A549 (cell line): ENCODE data around the gene HAAO. TPM values are rescaled to one million over a fixed set of nuclear protein-coding genes. Genes with fewer than 3 reads are reported as not detected.
A peak's percentile ranks its signal among the peaks of the same experiment; 100 is the strongest.

Experiments
- ATAC-seq, 2 experiments: fragments of 200-7000 bp in 1 of 2; fragments of >200 bp in 1 of 2; cut with Nextera tagmentation in 1 of 2; cut with Tn5 transposase in 1 of 2; 3 replicates each; pipeline versions ENCODE4 v1.8.0 to v1.9.1; 2018 to 2020; ENCODE audit warnings: mild to moderate bottlenecking in 1 of 2, moderate library complexity in 1 of 2
- CTCF ChIA-PET: fragments of 300-600 bp; sonication (Branson Sonifier 250); formaldehyde crosslinking; extraction: SDS; loops from one replicate; lab custom pipeline; 2021; ENCODE audit warnings: antibody characterized with exemption, inconsistent platforms; lab: Yijun Ruan, JAX
- POLR2A ChIA-PET: fragments of 350-600 bp; formaldehyde crosslinking; extraction: SDS; loops from one replicate; lab custom pipeline; 2021; ENCODE audit warnings: antibody characterized with exemption, inconsistent platforms; lab: Yijun Ruan, JAX
- DNase-seq, 2 experiments: peaks; one replicate each; pipeline versions ENCODE4 v3.0.0 to v3.0.0-alpha.2; 2011 to 2016; ENCODE audit warnings: low read depth in 1 of 2, low spot score in 1 of 2
- FAIRE-seq: peaks from 2 replicates; lab custom pipeline; 2011; peaks lifted over from hg19 to GRCh38; lab: Jason Lieb, UNC
- H3K27ac ChIP-seq, 2 experiments: fragments of >200 bp; sonication (Bioruptor Twin); formaldehyde crosslinking; 3 replicates each; pipeline ENCODE4 v1.5.1; 2016 to 2017
- H3K4me1 ChIP-seq: fragments of >200 bp; sonication (Bioruptor Twin); formaldehyde crosslinking; 3 replicates; pipeline ENCODE4 v1.6.1; 2016
- H3K4me2 ChIP-seq: fragments of >200 bp; sonication (Bioruptor Twin); formaldehyde crosslinking; 3 replicates; pipeline ENCODE4 v1.6.1; 2016
- H3K4me3 ChIP-seq: fragments of >200 bp; sonication (Bioruptor Twin); formaldehyde crosslinking; 3 replicates; pipeline ENCODE4 v1.5.1; 2016
- H3K9me3 ChIP-seq: fragments of >200 bp; sonication (Bioruptor Twin); formaldehyde crosslinking; 3 replicates; pipeline ENCODE4 v1.6.1; 2016
- BCL3 ChIP-seq: fragments of >200 bp; sonication (Bioruptor Twin); formaldehyde crosslinking; IDR thresholded peaks from 3 replicates; pipeline ENCODE4 v1.6.1; 2016
- BHLHE40 ChIP-seq: IDR thresholded peaks from 2 replicates; pipeline ENCODE4 v1.6.1; 2012; ENCODE audit warnings: low read depth, low read length, inconsistent platforms
- CEBPB ChIP-seq, 2 experiments: fragments of >200 bp in 1 of 2; sonication (Bioruptor Twin) in 1 of 2; formaldehyde crosslinking in 1 of 2; IDR thresholded peaks; 2 replicates each; pipeline ENCODE4 v1.6.1; 2012 to 2016
- CHD2 ChIP-seq: fragments of 150-350 bp; IDR thresholded peaks from 2 replicates; pipeline ENCODE4 v1.6.1; 2014; ENCODE audit warnings: low read length; ENCODE audit not compliant: partially characterized antibody
- EHMT2 ChIP-seq: fragments of 200-600 bp; sonication (generic); IDR thresholded peaks from 2 replicates; pipeline ENCODE4 v1.6.1; 2016; ENCODE audit warnings: antibody characterized with exemption, low read depth, mild to moderate bottlenecking, moderate library complexity
- ESRRA ChIP-seq: fragments of 150-350 bp; IDR thresholded peaks from 2 replicates; pipeline ENCODE4 v1.6.1; 2014; ENCODE audit warnings: mild to moderate bottlenecking, low read length, borderline replicate concordance
- FOXS1 ChIP-seq: fragments of 250-450 bp; sonication (Bioruptor Pico); IDR thresholded peaks from 2 replicates; pipeline ENCODE4 v1.5.0; 2020; ENCODE audit warnings: mild to moderate bottlenecking, moderate library complexity
- HOXA7 ChIP-seq: fragments of 250-450 bp; sonication (Bioruptor Pico); IDR thresholded peaks from 2 replicates; pipeline ENCODE4 v1.5.0; 2020; ENCODE audit warnings: mild to moderate bottlenecking, moderate library complexity
- HOXB5 ChIP-seq: fragments of 250-450 bp; sonication (Bioruptor Pico); IDR thresholded peaks from 2 replicates; pipeline ENCODE4 v1.5.0; 2020; ENCODE audit warnings: mild to moderate bottlenecking, moderate library complexity
- JUN ChIP-seq, 2 experiments: fragments of >200 bp; sonication (Bioruptor Twin); formaldehyde crosslinking; IDR thresholded peaks; 2 replicates in 1 of 2; 3 replicates in 1 of 2; pipeline ENCODE4 v1.6.1; 2016 to 2017
- KDM5A ChIP-seq: fragments of 200-600 bp; sonication (generic); IDR thresholded peaks from 2 replicates; pipeline ENCODE4 v1.6.1; 2016; ENCODE audit warnings: antibody characterized with exemption, mild to moderate bottlenecking
- MAFK ChIP-seq: fragments of 450-650 bp; IDR thresholded peaks from 2 replicates; pipeline ENCODE4 v1.6.1; 2014; ENCODE audit not compliant: partially characterized antibody
- MAX ChIP-seq: IDR thresholded peaks from 2 replicates; pipeline ENCODE4 v1.6.1; 2012
- MYC ChIP-seq: IDR thresholded peaks from 2 replicates; pipeline ENCODE4 v1.6.1; 2012; ENCODE audit warnings: mild to moderate bottlenecking, inconsistent platforms, low read length, improper control_type of control experiment, borderline replicate concordance
- NFE2L2 ChIP-seq: fragments of 150-350 bp; conservative IDR thresholded peaks from 2 replicates; pipeline ENCODE4 v1.6.1; 2014; ENCODE audit warnings: low read length
- NPAS2 ChIP-seq: fragments of 250-450 bp; sonication (Bioruptor Pico); IDR thresholded peaks from 2 replicates; pipeline ENCODE4 v1.8.0; 2022; ENCODE audit warnings: mild to moderate bottlenecking, moderate library complexity, borderline replicate concordance
- NR3C1 ChIP-seq: fragments of >200 bp; sonication (Bioruptor Twin); formaldehyde crosslinking; IDR thresholded peaks from 3 replicates; pipeline ENCODE4 v1.6.1; 2017
- PBX3 ChIP-seq: IDR thresholded peaks from 2 replicates; pipeline ENCODE4 v1.6.1; 2012
- POLR2A ChIP-seq: IDR thresholded peaks from 2 replicates; pipeline ENCODE4 v1.6.1; 2012; ENCODE audit warnings: mild to moderate bottlenecking, low read length
- POLR2AphosphoS2 ChIP-seq: conservative IDR thresholded peaks from 2 replicates; pipeline ENCODE4 v1.6.1; 2012; ENCODE audit warnings: low read length, improper control_type of control experiment, inconsistent platforms
- RCOR1 ChIP-seq: fragments of 150-350 bp; IDR thresholded peaks from 2 replicates; pipeline ENCODE4 v1.6.1; 2014; ENCODE audit warnings: antibody characterized with exemption, low read length, low read depth
- REST ChIP-seq: fragments of 200-600 bp; sonication (generic); IDR thresholded peaks from 2 replicates; pipeline ENCODE4 v1.6.1; 2016; ENCODE audit warnings: antibody characterized with exemption, mild to moderate bottlenecking, moderate library complexity
- TFCP2L1 ChIP-seq: fragments of 250-450 bp; sonication (Bioruptor Pico); IDR thresholded peaks from 2 replicates; pipeline ENCODE4 v1.5.0; 2021; ENCODE audit warnings: mild to moderate bottlenecking
- USF2 ChIP-seq: fragments of 450-650 bp; IDR thresholded peaks from 2 replicates; pipeline ENCODE4 v1.6.1; 2014; ENCODE audit warnings: antibody characterized with exemption
- ZFP36 ChIP-seq: fragments of 450-650 bp; IDR thresholded peaks from 2 replicates; pipeline ENCODE4 v1.6.1; 2014; ENCODE audit warnings: borderline replicate concordance; ENCODE audit not compliant: partially characterized antibody
- ZSCAN20 ChIP-seq: fragments of 250-450 bp; sonication (Bioruptor Pico); IDR thresholded peaks from 2 replicates; pipeline ENCODE4 v1.8.0; 2022; ENCODE audit warnings: mild to moderate bottlenecking, moderate library complexity
- WGBS: methylation state at CpG from one replicate; pipeline ENCODE4 v1.1.6; 2017; ENCODE audit errors: missing lambda C conversion rate; 5-methylcytosine and 5-hydroxymethylcytosine counted together
- polyA minus RNA-seq: library from RNA; depleted of rRNA, polyadenylated mRNA; stranded (reverse); fragments of >200 nt; gene quantifications from 2 replicates; pipeline ENCODE4 v1.2.3, GENCODE V29; 2011; rRNA and poly(A)+ RNA removed
- polyA plus RNA-seq, 4 experiments: library from polyadenylated mRNA; depleted of rRNA in 3 of 4; stranded (reverse); fragments of >200 nt; fragmentation: RNase III in 1 of 4; extraction: RNeasy Plus Mini Kit Qiagen cat#74134 plus additional on column Dnase treatment in 1 of 4; gene quantifications; 2 replicates in 3 of 4; 3 replicates in 1 of 4; pipeline ENCODE4 v1.2.3, GENCODE V29; 2011 to 2017

The HAAO gene
- polyA plus RNA-seq (2011; rRNA removed) (not detected in 2 replicates), polyA plus RNA-seq (2017; fragmentation: RNase III; extraction: RNeasy Plus Mini Kit Qiagen cat#74134 plus additional on column Dnase treatment) (not detected in 3 replicates), polyA minus RNA-seq (0.29 TPM in 1 of 2 replicates, not detected in the other)
- 0.03 TPM in 1 of 2 replicates, not detected in the other for polyA plus RNA-seq (2012; cell fraction: cytosol; rRNA removed)
- polyA plus RNA-seq (2012; cell fraction: nucleus; rRNA removed) = 0.12 TPM in 1 of 2 replicates, not detected in the other

GRCh38 chr2:42792583-42793333 is at the start of gene HAAO:
HAAO (minus strand) TSS chr2:42792583; CDS start chr2:42792536, 47 bp downstream.
- 81% methylated on average over 47 of the region's 75 CpGs for WGBS
- H3K4me1 ChIP-seq = peaks cover 7% of the 10 kb centered on the region; the same call in 2 of the 3 replicates
- ChIA-PET CTCF (interaction anchor here (4.7 kb wide), 1 partner anchor 17 kb away, joined by 23 read pairs; no protein-coding TSS in a partner anchor), POLR2A (interaction anchor here (0.7 kb wide), 1 partner anchor 17 kb away, joined by 3 read pairs; no protein-coding TSS in a partner anchor)
- FAIRE-seq = no peak
- no peak within 1 kb of the TSS for H3K27ac ChIP-seq
- H3K4me3 ChIP-seq = no peak within 1 kb of the TSS
- DNase-seq = no peak
- ATAC-seq = no peak
- H3K4me2 ChIP-seq = 0 out of 3 replicates have a peak within 1 kb of the TSS, but pooled peaks have one; percentile 15
- no peak for TF ChIP-seq RCOR1
- TF ChIP-seq NR3C1 = no peak
- no peak for TF ChIP-seq KDM5A
- no peak for TF ChIP-seq POLR2AphosphoS2
- TF ChIP-seq ZSCAN20 (CRISPR knock-in tag) = no peak
- no peak for TF ChIP-seq PBX3
- TF ChIP-seq HOXA7 = no peak
- no peak for TF ChIP-seq TFCP2L1 (CRISPR knock-in tag)
- no peak for TF ChIP-seq MYC
- no peak for TF ChIP-seq MAX
- TF ChIP-seq NPAS2 (CRISPR knock-in tag) = no peak
- no peak for TF ChIP-seq BCL3
- no peak for TF ChIP-seq FOXS1 (CRISPR knock-in tag)
- TF ChIP-seq NFE2L2 = no peak
- no peak for TF ChIP-seq USF2
- TF ChIP-seq ESRRA = no peak
- no peak for TF ChIP-seq EHMT2
- no peak for TF ChIP-seq BHLHE40
- TF ChIP-seq, all 56 proteins: peak for 0
- no peaks in the 10 kb centered on the region for H3K9me3 ChIP-seq

GRCh38 chr2:42841344-42841743 is 49.0 kb upstream of the HAAO start:
- Histone ChIP-seq H3K4me3 (no peak overlapping the region), H3K4me2 (no peak overlapping the region), H3K4me1 (peaks cover 6% of the 10 kb centered on the region; the same call in 2 of the 3 replicates), H3K9me3 (peaks cover 4% of the 10 kb centered on the region; the same call in 1 of the 3 replicates), H3K27ac (no peak overlapping the region)
- FAIRE-seq = no peak
- WGBS = 60% methylated on average over 5 of the region's 5 CpGs
- DNase-seq = no peak
- ChIA-PET POLR2A (no interaction called here), CTCF (interaction anchor here (2.1 to 3.8 kb wide), 2 partner anchors 12 to 18 kb away, joined by 4 to 28 read pairs; no protein-coding TSS in a partner anchor)
- ATAC-seq = no peak
- TF ChIP-seq MAFK (no peak), PBX3 (no peak), JUN (IDR thresholded peaks at IDR 0.05) (no peak), POLR2A (no peak), ESRRA (no peak), CEBPB (IDR thresholded peaks at IDR 0.05) (no peak), HOXB5 (CRISPR knock-in tag) (no peak), TFCP2L1 (CRISPR knock-in tag) (no peak), CHD2 (no peak), ZFP36 (no peak), POLR2AphosphoS2 (no peak), NPAS2 (CRISPR knock-in tag) (no peak), REST (no peak)
